GM13976 (cell line): ENCODE measurements around the gene NTM.

Source experiments
- DNase-seq: peaks from one replicate; pipeline ENCODE4 v3.0.0; 2012; ENCODE audit warnings: low spot score
- CTCF ChIP-seq: IDR thresholded peaks from 2 replicates; pipeline ENCODE4 v1.5.1; 2012; ENCODE audit warnings: borderline replicate concordance, mild to moderate bottlenecking; ENCODE audit not compliant: insufficient read depth; ENCODE audit errors: extremely low read depth, missing control alignments, control extremely low read depth
- in situ Hi-C: fragments of 300-500 bp; cut with MboI; formaldehyde crosslinking; loops from one replicate; pipeline ENCODE4 v1.12.0; 2022; ENCODE audit warnings: low sequenced_read_pairs, mixed read lengths, inconsistent platforms; ENCODE audit not compliant: unreplicated experiment

Gene NTM

GRCh38 chr11:132094598-132094997, 724.2 kb downstream of the NTM start:
- no peak for TF ChIP-seq CTCF
- DNase-seq: no peak
- in situ Hi-C loops: no loop called here

GRCh38 chr11:132095230-132096131, 725.1 kb downstream of the NTM start:
- DNase-seq: no peak
- TF ChIP-seq CTCF: no peak
- in situ Hi-C loops: no loop called here

GRCh38 chr11:132096132-132096825, 725.9 kb downstream of the NTM start:
- TF ChIP-seq CTCF: no peak
- in situ Hi-C loops: no loop called here
- DNase-seq: no peak

GRCh38 chr11:132099692-132100091, 729.3 kb downstream of the NTM start:
- in situ Hi-C loops: no loop called here
- peak; percentile 4 for TF ChIP-seq CTCF
- DNase-seq: peak; percentile 23

GRCh38 chr11:132100583-132100982, 730.2 kb downstream of the NTM start:
- no peak for TF ChIP-seq CTCF
- in situ Hi-C loops: no loop called here
- no peak for DNase-seq

GRCh38 chr11:132101881-132102280, 731.5 kb downstream of the NTM start:
- in situ Hi-C loops: no loop called here
- DNase-seq: no peak
- TF ChIP-seq CTCF: no peak
